Measurements from ENCODE around the gene KIRREL3.

KIRREL3 gene

GRCh38 chr11:126456089-126456488, 544.5 kb downstream of the KIRREL3 start:
- no peak for DNase-seq

GRCh38 chr11:126452241-126453101, 548.1 kb downstream of the KIRREL3 start:
- DNase-seq, result peak; percentile 2

- no peak for DNase-seq
Observed at GRCh38 chr11:126451211-126451802, 549.3 kb downstream of the KIRREL3 start.

- no peak for DNase-seq
Observed at GRCh38 chr11:126450806-126451205, 549.8 kb downstream of the KIRREL3 start.

- DNase-seq, result no peak
Observed at GRCh38 chr11:126450198-126450597, 550.4 kb downstream of the KIRREL3 start.

- DNase-seq, result no peak
Observed at GRCh38 chr11:126446581-126446980, 554.0 kb downstream of the KIRREL3 start.

- no peak for DNase-seq
Observed at GRCh38 chr11:126444072-126444471, 556.5 kb downstream of the KIRREL3 start.

GRCh38 chr11:126443120-126443519, 557.5 kb downstream of the KIRREL3 start:
- DNase-seq, result no peak

GRCh38 chr11:126440792-126441514, 559.6 kb downstream of the KIRREL3 start:
- peak; percentile 7 for DNase-seq

GRCh38 chr11:126440276-126440675, 560.3 kb downstream of the KIRREL3 start:
- DNase-seq, result no peak

GRCh38 chr11:126438691-126439090, 561.9 kb downstream of the KIRREL3 start:
- DNase-seq, result no peak

- no peak for DNase-seq
Observed at GRCh38 chr11:126438272-126438671, 562.3 kb downstream of the KIRREL3 start.

- DNase-seq, result no peak
Observed at GRCh38 chr11:126437731-126438130, 562.8 kb downstream of the KIRREL3 start.

- DNase-seq, result no peak
Observed at GRCh38 chr11:126436209-126436755, 564.3 kb downstream of the KIRREL3 start.

GRCh38 chr11:126434950-126435335, 565.6 kb downstream of the KIRREL3 start:
- DNase-seq, result no peak

- no peak for DNase-seq
Observed at GRCh38 chr11:126433989-126434949, 566.3 kb downstream of the KIRREL3 start.

- DNase-seq, result no peak
Observed at GRCh38 chr11:126433244-126433846, 567.2 kb downstream of the KIRREL3 start.

- DNase-seq, result no peak
Observed at GRCh38 chr11:126432525-126432924, 568.0 kb downstream of the KIRREL3 start.

GRCh38 chr11:126432065-126432461, 568.5 kb downstream of the KIRREL3 start:
- DNase-seq, result no peak

- no peak for DNase-seq
Observed at GRCh38 chr11:126431401-126432064, 569.0 kb downstream of the KIRREL3 start.

All from NCI-H524 treated with DMSO at 0.1 percent for 48 hours (cell line).